Measurements from ENCODE around the gene WWC2.
"Not testable (repeated sequence)": the region's sequence is repeated elsewhere in the genome, so short reads cannot be mapped to it uniquely, and the experiment has no call there.

Gene WWC2

DNA sequence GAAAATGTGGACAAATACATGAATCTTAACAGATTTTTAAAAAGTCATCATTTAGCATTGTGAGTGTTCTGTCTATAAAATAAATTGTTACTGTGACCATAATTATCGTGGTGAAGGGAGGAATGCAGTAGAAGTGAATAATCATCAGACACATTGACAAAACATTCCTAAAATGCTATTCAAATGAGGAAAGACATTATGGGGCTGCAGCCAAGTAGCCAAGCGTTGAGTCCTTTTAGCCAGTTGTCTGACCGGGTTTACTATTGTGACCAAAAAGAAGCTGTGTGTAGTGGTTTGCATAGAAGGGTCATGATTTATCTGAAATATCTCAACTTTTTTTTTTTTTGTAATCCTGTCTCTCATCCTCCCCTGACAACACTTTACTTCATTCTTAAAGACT lies 19.5 kb downstream of the WWC2 start:
- Mint-ChIP-seq H3K4me3 (no peak overlapping the region), H3K4me1 (ENCODE audit: low read depth) (no peaks in the 10 kb centered on the region), H3K36me3 (peaks cover 2% of the 10 kb centered on the region), H3K27ac (no peak overlapping the region), H3K27me3 (peaks cover 4% of the 10 kb centered on the region), H3K9me3 (ENCODE audit: low read depth) (no peaks in the 10 kb centered on the region)

DNA sequence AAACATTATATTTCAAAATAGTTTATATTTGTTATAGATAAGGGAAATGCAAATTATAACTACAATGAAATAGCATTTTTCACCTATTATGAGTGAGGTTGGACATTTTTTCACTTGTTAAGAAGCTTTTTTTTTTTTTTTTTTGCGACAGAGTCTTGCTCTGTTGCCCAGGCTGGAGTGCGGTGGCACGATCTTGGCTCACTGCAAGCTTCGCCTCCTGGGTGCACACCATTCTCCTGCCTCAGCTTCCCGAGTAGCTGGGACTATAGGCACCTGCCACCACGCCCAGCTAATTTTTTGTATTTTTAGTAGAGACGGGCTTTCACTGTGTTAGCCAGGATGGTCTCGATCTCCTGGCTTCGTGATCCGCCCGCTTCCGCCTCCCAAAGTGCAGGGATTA lies 22.6 kb downstream of the WWC2 start:
- H3K4me1 Mint-ChIP-seq (ENCODE audit: low read depth); H3K27me3 Mint-ChIP-seq; H3K36me3 Mint-ChIP-seq: not testable (repeated sequence)

GRCh38 chr4:183124228-183124627 lies 25.2 kb downstream of the WWC2 start:
- Mint-ChIP-seq H3K4me3 (no peak overlapping the region), H3K9me3 (ENCODE audit: low read depth) (no peaks in the 10 kb centered on the region)

More for the DNA sequence above, 22.6 kb downstream of the WWC2 start:
- not testable (repeated sequence) for H3K9me3 Mint-ChIP-seq (ENCODE audit: low read depth); H3K4me3 Mint-ChIP-seq; H3K27ac Mint-ChIP-seq

GRCh38 chr4:183124865-183125264 lies 25.8 kb downstream of the WWC2 start:
- Mint-ChIP-seq H3K9me3 (ENCODE audit: low read depth) (no peaks in the 10 kb centered on the region), H3K36me3 (peaks cover 2% of the 10 kb centered on the region), H3K27ac (no peak overlapping the region), H3K4me1 (ENCODE audit: low read depth) (no peaks in the 10 kb centered on the region), H3K27me3 (peaks cover 4% of the 10 kb centered on the region), H3K4me3 (no peak overlapping the region)

More at GRCh38 chr4:183124228-183124627, 25.2 kb downstream of the WWC2 start:
- Mint-ChIP-seq H3K4me1 (ENCODE audit: low read depth) (no peaks in the 10 kb centered on the region), H3K27me3 (peaks cover 4% of the 10 kb centered on the region), H3K27ac (no peak overlapping the region), H3K36me3 (peaks cover 2% of the 10 kb centered on the region)

DNA sequence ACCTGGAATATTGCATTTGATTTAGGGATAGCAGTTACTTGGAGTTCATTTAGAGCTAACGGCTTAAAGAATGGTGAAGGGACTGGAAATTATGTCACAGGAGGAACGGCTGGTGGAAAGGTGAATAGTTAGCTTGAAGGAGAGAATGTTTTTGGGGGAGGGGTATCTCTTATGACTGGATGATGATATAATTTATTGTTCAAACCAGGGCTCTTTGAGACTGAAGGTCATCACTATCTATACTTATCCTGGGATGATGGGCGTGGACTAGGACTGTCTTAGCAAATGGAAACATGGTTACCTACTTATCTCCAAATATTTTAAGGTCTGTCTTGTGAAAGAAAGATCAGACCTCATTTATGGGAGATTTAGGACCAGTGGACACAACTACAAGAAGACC lies 30.1 kb downstream of the WWC2 start:
- no peaks in the 10 kb centered on the region for H3K36me3 Mint-ChIP-seq
- H3K4me3 Mint-ChIP-seq, result no peak overlapping the region
- H3K27me3 Mint-ChIP-seq, result no peaks in the 10 kb centered on the region
- no peaks in the 10 kb centered on the region for H3K4me1 Mint-ChIP-seq (ENCODE audit: low read depth)
- no peak overlapping the region for H3K27ac Mint-ChIP-seq
- H3K9me3 Mint-ChIP-seq (ENCODE audit: low read depth), result no peaks in the 10 kb centered on the region

DNA sequence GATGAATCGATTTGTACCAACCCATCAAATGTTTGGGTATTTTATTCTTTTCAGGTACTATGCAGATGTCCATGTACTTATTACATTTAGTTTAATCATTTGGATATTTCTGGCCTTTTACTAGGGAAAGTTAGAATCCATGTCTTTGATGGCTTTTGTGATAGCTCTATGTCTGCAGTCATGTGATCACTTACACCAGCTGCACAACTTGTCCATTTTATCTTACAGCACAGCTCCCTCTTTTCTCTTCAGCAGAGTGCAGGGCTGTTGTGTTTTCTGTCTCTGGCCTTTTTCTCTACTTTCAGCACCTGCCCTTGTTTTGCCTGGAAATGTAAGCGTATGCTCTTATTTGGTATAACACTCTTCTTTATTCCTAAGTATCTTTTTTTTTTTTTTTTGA lies 30.6 kb downstream of the WWC2 start:
- Mint-ChIP-seq H3K36me3 (no peaks in the 10 kb centered on the region), H3K4me1 (ENCODE audit: low read depth) (no peaks in the 10 kb centered on the region), H3K4me3 (no peak overlapping the region), H3K27me3 (no peaks in the 10 kb centered on the region), H3K9me3 (ENCODE audit: low read depth) (no peaks in the 10 kb centered on the region), H3K27ac (no peak overlapping the region)

DNA sequence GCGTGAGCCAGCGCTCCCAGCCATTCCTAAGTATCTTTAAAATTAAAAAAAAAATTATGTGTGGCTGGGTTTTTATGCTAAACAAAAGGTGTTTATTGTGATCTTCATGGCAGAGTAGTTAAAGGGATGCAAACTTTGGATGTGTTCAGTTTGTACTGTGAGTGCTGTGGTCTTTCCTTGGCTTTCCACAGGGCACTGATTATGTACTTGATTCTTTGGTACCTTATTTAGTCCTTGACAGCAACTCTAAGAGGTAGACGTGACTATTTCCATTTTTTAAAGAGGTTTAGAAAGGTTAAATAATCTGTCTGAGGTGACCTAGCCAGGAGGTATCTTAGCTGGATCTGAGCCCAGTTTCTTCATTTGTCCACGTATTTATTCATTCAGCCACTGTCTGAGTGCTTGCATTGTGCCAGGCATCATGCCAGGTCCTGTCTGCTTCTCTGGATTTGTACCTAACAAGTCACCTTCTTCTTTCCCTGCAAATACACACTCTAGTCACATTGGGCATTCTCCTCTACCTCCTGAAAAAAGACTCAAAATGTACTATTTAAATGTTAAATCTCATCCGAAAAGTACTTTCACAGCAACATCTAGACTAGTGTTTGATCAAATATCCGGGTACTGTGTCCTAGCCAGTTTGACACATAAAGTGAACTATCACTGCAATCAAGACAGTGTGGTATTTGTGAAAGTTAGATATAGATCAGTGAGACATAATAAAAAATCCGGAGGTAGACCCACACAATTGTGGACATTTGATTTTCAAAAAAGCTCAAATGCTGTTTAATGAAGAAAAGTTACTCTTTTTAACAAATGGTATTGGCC lies 31.5 kb downstream of the WWC2 start:
- no peaks in the 10 kb centered on the region for H3K36me3 Mint-ChIP-seq
- H3K27me3 Mint-ChIP-seq, result no peaks in the 10 kb centered on the region
- no peaks in the 10 kb centered on the region for H3K9me3 Mint-ChIP-seq (ENCODE audit: low read depth)
- no peak overlapping the region for H3K27ac Mint-ChIP-seq
- no peak overlapping the region for H3K4me3 Mint-ChIP-seq
- H3K4me1 Mint-ChIP-seq (ENCODE audit: low read depth), result no peaks in the 10 kb centered on the region

- H3K27me3 Mint-ChIP-seq, result no peaks in the 10 kb centered on the region
Observed at GRCh38 chr4:183132081-183132480, 33.0 kb downstream of the WWC2 start.

DNA sequence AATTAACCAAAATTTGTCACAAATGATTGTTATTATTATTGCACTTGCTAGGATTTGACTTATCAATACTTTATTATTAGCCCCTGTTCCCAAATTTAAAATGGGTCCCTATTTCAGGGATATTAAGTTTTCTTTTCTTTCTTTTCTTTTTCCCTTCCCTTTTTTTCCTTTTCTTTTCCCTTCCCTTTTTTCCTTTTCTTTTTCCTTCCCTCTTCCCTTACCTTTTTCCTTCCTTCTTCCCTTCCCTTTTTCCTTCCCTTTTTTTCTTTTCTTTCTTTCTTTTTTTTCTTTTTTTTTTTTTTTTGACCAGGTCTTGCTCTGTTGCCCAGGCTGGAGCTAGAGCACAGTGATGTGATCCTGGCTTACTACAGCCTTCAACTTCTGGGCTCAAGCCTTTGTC lies 33.8 kb downstream of the WWC2 start:
- Mint-ChIP-seq H3K27me3 (no peaks in the 10 kb centered on the region), H3K36me3 (peaks cover 2% of the 10 kb centered on the region), H3K27ac (no peak overlapping the region), H3K9me3 (ENCODE audit: low read depth) (no peaks in the 10 kb centered on the region), H3K4me1 (ENCODE audit: low read depth) (no peaks in the 10 kb centered on the region), H3K4me3 (no peak overlapping the region)

More at GRCh38 chr4:183132081-183132480, 33.0 kb downstream of the WWC2 start:
- no peak overlapping the region for H3K27ac Mint-ChIP-seq
- H3K36me3 Mint-ChIP-seq, result peaks cover 2% of the 10 kb centered on the region
- H3K9me3 Mint-ChIP-seq (ENCODE audit: low read depth), result no peaks in the 10 kb centered on the region
- H3K4me3 Mint-ChIP-seq, result no peak overlapping the region
- H3K4me1 Mint-ChIP-seq (ENCODE audit: low read depth), result no peaks in the 10 kb centered on the region

GRCh38 chr4:183136855-183137254 lies 37.8 kb downstream of the WWC2 start:
- H3K27me3 Mint-ChIP-seq, result peaks cover 2% of the 10 kb centered on the region
- no peak overlapping the region for H3K27ac Mint-ChIP-seq
- peaks cover 2% of the 10 kb centered on the region for H3K36me3 Mint-ChIP-seq
- H3K4me1 Mint-ChIP-seq (ENCODE audit: low read depth), result no peaks in the 10 kb centered on the region
- no peaks in the 10 kb centered on the region for H3K9me3 Mint-ChIP-seq (ENCODE audit: low read depth)
- H3K4me3 Mint-ChIP-seq, result no peak overlapping the region

DNA sequence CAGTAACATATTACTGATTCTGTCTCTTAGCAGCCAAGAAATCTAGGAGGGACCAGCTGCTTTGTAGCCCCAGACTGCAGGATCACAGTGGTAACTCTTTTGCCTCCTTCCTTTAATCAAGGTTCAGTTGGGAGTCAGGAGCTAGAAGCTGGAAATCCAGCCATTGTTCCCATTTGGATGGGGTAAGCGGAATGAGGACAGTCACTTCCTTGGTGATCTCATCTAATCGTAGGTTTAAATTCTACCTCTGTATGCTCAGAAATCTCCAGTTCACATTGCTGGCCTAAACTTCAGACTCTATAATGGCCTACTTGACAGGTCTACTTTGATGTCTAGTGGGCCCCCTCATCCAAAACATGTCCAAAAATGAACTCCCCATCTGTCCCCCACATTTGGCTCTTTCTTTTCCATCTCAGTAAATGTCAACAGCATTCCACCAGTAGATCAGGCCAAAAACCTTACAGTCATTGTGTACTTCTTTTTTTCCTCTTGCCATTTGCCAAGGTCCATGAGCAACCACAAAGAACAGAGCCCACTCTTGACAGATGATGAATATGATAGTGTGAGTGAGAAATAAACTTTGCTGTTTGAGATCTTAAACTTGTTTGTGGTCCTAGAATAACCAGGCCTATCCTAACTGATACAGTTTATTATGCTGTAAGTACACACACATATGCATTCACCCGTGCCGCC lies 40.1 kb downstream of the WWC2 start:
- H3K27me3 Mint-ChIP-seq, result peaks cover 2% of the 10 kb centered on the region
- peaks cover 3% of the 10 kb centered on the region for H3K4me1 Mint-ChIP-seq (ENCODE audit: low read depth)
- H3K4me3 Mint-ChIP-seq, result no peak overlapping the region
- peaks cover 2% of the 10 kb centered on the region for H3K36me3 Mint-ChIP-seq
- H3K27ac Mint-ChIP-seq, result no peak overlapping the region
- H3K9me3 Mint-ChIP-seq (ENCODE audit: low read depth), result no peaks in the 10 kb centered on the region

DNA sequence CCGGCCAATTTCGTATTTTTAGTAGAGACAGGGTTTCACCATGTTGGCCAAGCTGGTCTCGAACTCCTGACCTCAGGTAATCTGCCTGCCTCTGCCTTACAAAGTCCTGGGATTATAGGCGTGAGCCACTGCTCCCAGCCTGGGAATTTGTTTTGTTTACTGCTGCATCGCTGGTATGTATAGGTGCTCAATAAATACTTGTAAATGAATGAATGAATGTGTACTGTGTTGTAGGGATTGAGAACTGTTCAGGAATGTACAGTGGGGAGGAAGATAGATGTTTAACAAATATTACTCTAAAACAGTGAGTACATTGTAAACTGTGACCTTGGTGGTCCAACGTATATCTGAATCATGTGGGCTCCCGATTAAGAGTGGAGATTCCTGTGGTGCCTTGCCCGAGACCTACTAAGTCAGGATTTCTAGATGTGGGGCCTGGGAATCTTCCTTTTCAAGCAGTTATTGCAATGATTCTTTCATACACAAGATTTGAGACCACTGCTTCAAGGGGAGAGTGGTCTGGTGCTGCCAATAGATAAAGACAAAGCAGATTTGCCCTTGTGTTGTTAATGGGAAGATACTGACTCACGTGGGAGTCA lies 41.0 kb downstream of the WWC2 start:
- Mint-ChIP-seq H3K27me3 (peaks cover 2% of the 10 kb centered on the region), H3K27ac (no peak overlapping the region), H3K4me3 (no peak overlapping the region), H3K36me3 (peaks cover 2% of the 10 kb centered on the region), H3K9me3 (ENCODE audit: low read depth) (no peaks in the 10 kb centered on the region), H3K4me1 (ENCODE audit: low read depth) (peaks cover 3% of the 10 kb centered on the region)

DNA sequence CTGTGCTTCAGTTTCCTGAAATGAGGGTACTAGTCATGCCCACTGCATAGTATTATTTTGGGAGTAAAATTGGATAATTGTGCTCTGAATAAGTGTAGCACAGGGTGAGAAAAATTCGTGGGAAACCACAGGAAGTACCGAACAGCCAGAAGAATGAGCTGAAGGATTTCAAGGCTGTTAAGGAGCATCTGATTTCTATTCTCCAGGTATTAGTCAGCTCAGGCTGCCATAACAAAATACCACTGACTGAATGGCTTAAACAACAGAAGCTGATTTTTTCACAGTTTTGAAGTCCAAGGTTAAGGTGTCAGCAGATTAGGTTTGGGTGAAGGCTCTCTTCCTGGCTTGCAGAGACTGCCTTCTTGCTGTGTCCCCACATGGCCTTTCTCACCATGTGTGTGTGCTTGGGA lies 41.9 kb downstream of the WWC2 start:
- Mint-ChIP-seq H3K4me3 (no peak overlapping the region), H3K36me3 (peaks cover 2% of the 10 kb centered on the region), H3K4me1 (ENCODE audit: low read depth) (peaks cover 3% of the 10 kb centered on the region), H3K27ac (no peak overlapping the region), H3K27me3 (peaks cover 2% of the 10 kb centered on the region), H3K9me3 (ENCODE audit: low read depth) (no peaks in the 10 kb centered on the region)

DNA sequence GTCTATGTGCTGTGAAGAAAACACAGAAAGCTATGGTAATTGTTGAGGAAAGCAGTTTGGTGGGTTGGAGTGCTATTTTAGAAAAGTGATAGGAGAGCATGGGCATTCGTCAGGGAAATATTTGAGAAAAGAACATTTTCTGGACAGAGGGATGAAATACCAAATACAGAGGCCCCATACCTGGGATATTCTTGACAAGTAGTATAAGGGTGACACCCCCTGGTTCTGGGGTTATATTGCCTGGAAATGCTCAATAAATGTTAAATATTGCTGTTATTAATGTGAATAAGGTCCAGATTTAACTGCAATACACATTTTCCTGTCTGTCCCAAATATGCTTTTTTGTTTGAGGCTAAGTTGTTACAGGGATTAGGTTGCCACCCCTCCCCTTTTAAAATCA lies 42.9 kb downstream of the WWC2 start:
- H3K4me3 Mint-ChIP-seq, result no peak overlapping the region
- H3K4me1 Mint-ChIP-seq (ENCODE audit: low read depth), result peaks cover 3% of the 10 kb centered on the region
- H3K27ac Mint-ChIP-seq, result no peak overlapping the region
- H3K36me3 Mint-ChIP-seq, result no peaks in the 10 kb centered on the region
- H3K9me3 Mint-ChIP-seq (ENCODE audit: low read depth), result no peaks in the 10 kb centered on the region
- H3K27me3 Mint-ChIP-seq, result peaks cover 2% of the 10 kb centered on the region
